LNCaP clone FGC (cell line): ENCODE results near the gene DCLK1.

ENCODE experiments used
- DNase-seq: peaks from one replicate; pipeline ENCODE4 v3.0.0-alpha.2; 2011; ENCODE audit warnings: low read depth
- H3K4me3 ChIP-seq: 2 replicates; pipeline ENCODE4 v1.5.1; 2011; ENCODE audit warnings: mild to moderate bottlenecking, low read depth, low read length, control low read depth
- CTCF ChIP-seq: IDR thresholded peaks from 2 replicates; pipeline ENCODE4 v1.5.1; 2012; ENCODE audit warnings: mild to moderate bottlenecking; ENCODE audit not compliant: control insufficient read depth, insufficient read depth; ENCODE audit errors: extremely low read depth

Gene DCLK1

GRCh38 chr13:35994131-35994966 is 136.8 kb downstream of the DCLK1 start:
- no peak for DNase-seq
- TF ChIP-seq CTCF = no peak
- H3K4me3 ChIP-seq = no peak overlapping the region

- DNase-seq = no peak
- no peak for TF ChIP-seq CTCF
- H3K4me3 ChIP-seq = no peak overlapping the region
These were observed 137.5 kb downstream of the DCLK1 start for GRCh38 chr13:35993686-35994085.

- no peak for DNase-seq
- H3K4me3 ChIP-seq = no peak overlapping the region
- TF ChIP-seq CTCF = no peak
These were observed 138.2 kb downstream of the DCLK1 start for GRCh38 chr13:35992964-35993363.

- no peak for DNase-seq
- H3K4me3 ChIP-seq = no peak overlapping the region
- TF ChIP-seq CTCF = no peak
These were observed 141.0 kb downstream of the DCLK1 start for GRCh38 chr13:35990196-35990595.

GRCh38 chr13:35988648-35989081 is 142.5 kb downstream of the DCLK1 start:
- no peak for DNase-seq
- no peak overlapping the region for H3K4me3 ChIP-seq

GRCh38 chr13:35987572-35988513 is 143.3 kb downstream of the DCLK1 start:
- no peak for TF ChIP-seq CTCF
- no peak overlapping the region for H3K4me3 ChIP-seq
- no peak for DNase-seq

More at GRCh38 chr13:35988648-35989081, 142.5 kb downstream of the DCLK1 start:
- no peak for TF ChIP-seq CTCF
